Measurements from ENCODE around the gene ADNP.

ADNP gene

GRCh38 chr20:50844430-50845100 lies 86.7 kb downstream of the ADNP start:
- TF ChIP-seq ZFX (IDR thresholded peaks at IDR 0.05) (no peak), CTCF (conservative IDR thresholded peaks at IDR 0.05) (no peak)
- H3K27ac ChIP-seq, result no peak overlapping the region

- TF ChIP-seq CTCF (conservative IDR thresholded peaks at IDR 0.05) (no peak), ZFX (IDR thresholded peaks at IDR 0.05) (no peak)
- H3K27ac ChIP-seq, result no peak overlapping the region
These were observed 87.6 kb downstream of the ADNP start for GRCh38 chr20:50843331-50844276.

GRCh38 chr20:50842821-50843220 lies 88.4 kb downstream of the ADNP start:
- no peak for TF ChIP-seq ZFX (IDR thresholded peaks at IDR 0.05)
- TF ChIP-seq CTCF (conservative IDR thresholded peaks at IDR 0.05), result no peak
- no peak overlapping the region for H3K27ac ChIP-seq

Measured in C4-2B (cell line).